HFFc6 (cell line): Measurements from ENCODE around the gene TFAP2D. TPM values are rescaled to one million over a fixed set of nuclear protein-coding genes. Genes with fewer than 3 reads are reported as not detected.

Experiments
- DNase-seq: peaks from one replicate; pipeline ENCODE4 v3.0.0-alpha.2; 2018
- H3K27ac Mint-ChIP-seq: 2 replicates; pipeline ENCODE4 v1.8.0; 2020; ENCODE audit warnings: mild to moderate bottlenecking, mixed read lengths
- H3K27me3 Mint-ChIP-seq: 2 replicates; pipeline ENCODE4 v1.8.0; 2021; ENCODE audit warnings: mild to moderate bottlenecking, moderate library complexity, mixed read lengths; ENCODE audit not compliant: insufficient read depth
- H3K36me3 Mint-ChIP-seq: 2 replicates; pipeline ENCODE4 v1.8.0; 2021; ENCODE audit warnings: low read depth, mixed read lengths
- H3K4me1 Mint-ChIP-seq: 2 replicates; pipeline ENCODE4 v1.8.0; 2020; ENCODE audit warnings: low read depth, mixed read lengths
- H3K4me3 Mint-ChIP-seq: 2 replicates; pipeline ENCODE4 v1.8.0; 2020; ENCODE audit warnings: mild to moderate bottlenecking, moderate library complexity, mixed read lengths
- H3K9me3 Mint-ChIP-seq: 2 replicates; pipeline ENCODE4 v1.8.0; 2020; ENCODE audit warnings: mild to moderate bottlenecking, mixed read lengths
- total RNA-seq, 6 experiments: library from RNA; stranded (reverse); fragmentation: NEBNext Ultra II Directional; extraction: Animal tissue kit (Norgen Biotek cat#: 25700); gene quantifications; 2 replicates in 1 of 6; 3 replicates in 5 of 6; pipeline ENCODE4 v1.2.3, GENCODE V29; 2021
- TF ChIP-seq, protein P1 (sequence below): fragments of 200-600 bp; sonication (generic); IDR thresholded peaks from 2 replicates; pipeline ENCODE4 v1.5.0; 2021; ENCODE audit warnings: antibody characterized with exemption, mild to moderate bottlenecking

The TFAP2D gene
- total RNA-seq, 6 experiments from 2014 or later, result not detected

DNA sequence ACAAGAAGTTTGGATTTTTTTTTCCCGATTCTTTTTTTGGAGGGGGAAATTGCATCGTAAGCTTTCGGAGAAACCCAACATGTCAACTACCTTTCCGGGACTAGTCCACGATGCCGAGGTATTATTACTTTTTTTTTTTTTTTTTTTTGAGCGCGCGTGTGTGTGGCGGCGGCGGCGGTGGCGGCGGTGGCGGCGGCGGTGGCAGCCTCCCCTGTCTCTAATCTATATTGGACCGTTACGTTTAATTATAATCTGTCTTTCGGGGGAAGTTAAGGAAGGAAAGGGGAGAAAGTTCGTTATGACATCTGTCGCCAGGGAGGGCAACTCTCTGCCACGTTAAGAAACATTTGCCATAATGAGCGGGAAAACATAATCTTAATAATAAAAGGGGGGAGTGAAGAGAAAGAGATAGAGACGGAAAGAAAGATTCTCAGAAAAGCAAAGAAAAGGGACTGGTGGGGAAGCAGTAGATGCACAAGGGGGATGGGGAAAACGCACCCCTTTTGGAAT, 706 bp downstream of the TFAP2D start:
- DNase-seq, result no peak
- peaks cover 9% of the 10 kb centered on the region; the same call in 1 of the 2 replicates for H3K27me3 Mint-ChIP-seq
- no peaks in the 10 kb centered on the region for H3K4me1 Mint-ChIP-seq
- no peak overlapping the region for H3K27ac Mint-ChIP-seq
- peaks cover 10% of the 10 kb centered on the region; the same call in 1 of the 2 replicates for H3K36me3 Mint-ChIP-seq
- peaks cover 31% of the 10 kb centered on the region for H3K9me3 Mint-ChIP-seq
- TF ChIP-seq, protein P1, sequence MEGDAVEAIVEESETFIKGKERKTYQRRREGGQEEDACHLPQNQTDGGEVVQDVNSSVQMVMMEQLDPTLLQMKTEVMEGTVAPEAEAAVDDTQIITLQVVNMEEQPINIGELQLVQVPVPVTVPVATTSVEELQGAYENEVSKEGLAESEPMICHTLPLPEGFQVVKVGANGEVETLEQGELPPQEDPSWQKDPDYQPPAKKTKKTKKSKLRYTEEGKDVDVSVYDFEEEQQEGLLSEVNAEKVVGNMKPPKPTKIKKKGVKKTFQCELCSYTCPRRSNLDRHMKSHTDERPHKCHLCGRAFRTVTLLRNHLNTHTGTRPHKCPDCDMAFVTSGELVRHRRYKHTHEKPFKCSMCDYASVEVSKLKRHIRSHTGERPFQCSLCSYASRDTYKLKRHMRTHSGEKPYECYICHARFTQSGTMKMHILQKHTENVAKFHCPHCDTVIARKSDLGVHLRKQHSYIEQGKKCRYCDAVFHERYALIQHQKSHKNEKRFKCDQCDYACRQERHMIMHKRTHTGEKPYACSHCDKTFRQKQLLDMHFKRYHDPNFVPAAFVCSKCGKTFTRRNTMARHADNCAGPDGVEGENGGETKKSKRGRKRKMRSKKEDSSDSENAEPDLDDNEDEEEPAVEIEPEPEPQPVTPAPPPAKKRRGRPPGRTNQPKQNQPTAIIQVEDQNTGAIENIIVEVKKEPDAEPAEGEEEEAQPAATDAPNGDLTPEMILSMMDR, result no peak
- no peak overlapping the region for H3K4me3 Mint-ChIP-seq

DNA sequence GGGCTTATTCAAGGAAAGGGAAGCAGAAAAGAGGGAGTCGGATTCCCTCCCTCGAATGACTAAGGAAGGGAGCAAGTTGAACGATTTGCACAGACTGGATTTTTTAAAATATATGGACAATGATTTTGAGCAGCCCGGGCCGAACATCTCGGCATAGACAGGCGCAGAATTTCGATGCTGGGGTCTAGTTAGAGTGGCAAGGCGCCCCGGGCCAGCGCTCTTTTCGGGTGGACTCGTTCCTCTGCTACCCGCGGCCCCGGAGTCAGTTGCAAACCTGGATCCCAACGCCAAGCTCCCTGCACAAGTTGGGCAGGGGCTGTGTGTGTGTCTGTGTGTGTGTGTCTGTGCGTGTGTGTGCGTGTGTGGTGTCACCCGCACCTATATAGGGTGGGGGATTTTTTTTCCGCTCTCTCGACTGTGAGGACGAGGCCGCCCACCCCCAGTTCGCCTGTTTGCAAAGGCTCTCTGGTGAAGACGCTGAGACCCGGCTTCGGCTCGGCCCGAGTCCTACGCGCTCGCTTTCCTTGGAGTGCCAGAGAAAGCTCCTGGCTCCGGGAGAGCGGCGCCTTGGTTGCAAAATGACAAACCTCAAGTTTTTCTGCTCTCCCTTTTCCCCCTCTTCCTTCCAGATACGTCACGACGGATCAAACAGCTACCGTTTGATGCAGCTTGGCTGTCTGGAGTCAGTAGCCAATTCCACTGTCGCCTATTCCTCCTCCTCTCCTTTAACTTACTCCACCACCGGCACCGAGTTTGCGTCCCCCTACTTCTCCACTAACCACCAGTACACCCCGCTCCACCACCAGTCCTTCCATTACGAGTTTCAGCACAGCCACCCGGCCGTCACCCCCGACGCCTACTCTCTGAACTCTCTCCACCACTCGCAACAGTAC, 1.4 kb downstream of the TFAP2D start:
- H3K9me3 Mint-ChIP-seq, result peaks cover 34% of the 10 kb centered on the region
- TF ChIP-seq, protein P1, result no peak
- H3K27ac Mint-ChIP-seq, result no peak overlapping the region

DNA sequence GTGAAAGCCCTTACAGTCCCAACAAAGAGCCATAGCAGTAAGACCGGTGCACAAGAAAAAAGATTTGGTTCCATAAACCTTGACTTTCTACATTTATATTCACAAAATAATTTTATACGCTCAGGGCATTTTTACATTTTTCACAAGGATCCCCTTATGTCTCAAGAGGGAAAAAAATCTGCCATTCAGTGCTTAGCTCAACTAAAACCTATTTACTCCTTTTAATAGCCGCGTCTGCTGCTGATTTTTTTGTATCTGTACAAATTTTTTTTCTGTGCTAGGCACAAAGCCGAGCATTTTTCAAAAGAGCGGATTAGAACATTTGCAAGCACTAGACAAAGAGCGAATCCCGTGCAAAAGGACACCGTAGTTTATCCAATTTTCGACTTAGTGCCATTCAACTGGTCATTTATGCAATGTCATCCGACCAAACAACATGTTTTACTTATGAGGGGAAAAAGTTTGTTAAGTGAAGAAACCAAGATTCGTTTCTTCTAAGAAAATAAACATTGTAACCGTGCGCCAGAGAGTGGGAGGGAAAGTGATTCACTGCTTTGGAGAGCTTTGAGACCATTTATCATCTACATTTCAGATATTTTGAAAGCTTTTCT, 3.7 kb downstream of the TFAP2D start:
- no peak for DNase-seq
- TF ChIP-seq, protein P1, result no peak

More for the DNA sequence above, 1.4 kb downstream of the TFAP2D start:
- Mint-ChIP-seq H3K36me3 (peaks cover 10% of the 10 kb centered on the region; the same call in 1 of the 2 replicates), H3K4me3 (no peak overlapping the region), H3K27me3 (peaks cover 9% of the 10 kb centered on the region; the same call in 1 of the 2 replicates), H3K4me1 (no peaks in the 10 kb centered on the region)
- no peak for DNase-seq

DNA sequence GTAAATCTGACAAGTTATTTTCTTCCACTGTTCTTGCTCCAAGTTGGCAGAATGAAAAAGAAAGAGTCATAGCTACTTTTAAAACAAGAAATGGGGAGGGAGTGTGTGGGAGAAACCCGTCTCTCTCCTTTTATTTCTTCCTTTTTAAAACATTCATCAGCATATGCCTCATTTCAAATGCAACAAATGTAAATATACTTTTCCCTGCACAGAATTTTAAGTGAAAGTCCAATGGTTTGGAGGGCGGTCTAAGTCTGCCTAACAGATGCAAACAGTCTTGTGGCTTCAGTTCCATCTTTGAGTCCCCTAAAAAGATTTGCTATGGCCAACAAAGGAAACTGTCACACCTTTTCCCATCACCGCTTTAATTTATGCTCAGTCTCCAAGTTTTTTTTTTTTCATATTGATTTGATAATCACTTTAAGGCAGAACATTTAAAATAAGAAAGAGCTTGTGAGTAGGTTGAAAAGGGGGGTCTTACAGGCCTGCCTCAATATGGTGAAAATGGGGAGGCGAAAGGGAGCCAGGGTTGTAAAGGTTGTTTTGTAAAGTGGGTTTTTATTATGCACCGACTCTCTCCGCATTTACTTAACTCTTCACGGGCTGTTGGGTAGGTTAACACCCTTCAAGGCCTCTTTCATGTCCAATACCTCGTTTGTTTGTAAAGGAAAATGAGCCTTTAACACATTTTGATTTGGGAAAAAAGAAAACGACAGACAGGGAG, 4.6 kb downstream of the TFAP2D start:
- TF ChIP-seq, protein P1, result no peak
- H3K27me3 Mint-ChIP-seq, result peaks cover 6% of the 10 kb centered on the region
- H3K36me3 Mint-ChIP-seq, result peaks cover 10% of the 10 kb centered on the region; the same call in 1 of the 2 replicates
- no peak overlapping the region for H3K4me3 Mint-ChIP-seq
- no peak overlapping the region for H3K27ac Mint-ChIP-seq
- no peak for DNase-seq
- H3K4me1 Mint-ChIP-seq, result no peaks in the 10 kb centered on the region
- peaks cover 33% of the 10 kb centered on the region for H3K9me3 Mint-ChIP-seq

More for the DNA sequence above, 3.7 kb downstream of the TFAP2D start:
- no peak overlapping the region for H3K4me3 Mint-ChIP-seq
- no peak overlapping the region for H3K27ac Mint-ChIP-seq
- peaks cover 10% of the 10 kb centered on the region; the same call in 1 of the 2 replicates for H3K36me3 Mint-ChIP-seq
- H3K27me3 Mint-ChIP-seq, result peaks cover 6% of the 10 kb centered on the region; the same call in 1 of the 2 replicates
- no peaks in the 10 kb centered on the region for H3K4me1 Mint-ChIP-seq
- H3K9me3 Mint-ChIP-seq, result peaks cover 33% of the 10 kb centered on the region

DNA sequence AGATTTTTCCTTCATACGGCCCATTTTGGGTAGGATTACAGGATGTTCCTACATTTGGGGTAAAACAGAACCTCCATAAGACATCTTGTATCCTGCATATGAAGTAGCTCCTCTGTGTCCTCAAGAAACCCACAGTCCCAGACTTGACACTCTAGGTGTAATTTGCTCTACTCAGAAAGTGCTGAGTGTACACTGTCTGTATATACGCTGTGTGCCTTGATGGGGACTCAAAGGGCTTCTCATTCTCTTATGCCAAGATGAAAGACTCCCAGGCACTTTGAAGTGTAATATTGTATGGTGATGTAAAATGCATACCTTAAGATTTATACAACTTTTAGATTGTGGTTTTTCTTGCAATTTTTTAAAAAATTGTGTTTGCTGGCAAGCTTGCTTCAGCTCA, 5.2 kb downstream of the TFAP2D start:
- DNase-seq, result no peak
- H3K4me1 Mint-ChIP-seq, result no peaks in the 10 kb centered on the region
- TF ChIP-seq, protein P1, result no peak
- H3K27me3 Mint-ChIP-seq, result peaks cover 6% of the 10 kb centered on the region
- peaks cover 33% of the 10 kb centered on the region for H3K9me3 Mint-ChIP-seq
- H3K27ac Mint-ChIP-seq, result no peak overlapping the region
- no peak overlapping the region for H3K4me3 Mint-ChIP-seq
- peaks cover 10% of the 10 kb centered on the region; the same call in 1 of the 2 replicates for H3K36me3 Mint-ChIP-seq
